MM.1S (cell line): ENCODE results near the gene ARHGAP28.

Experiments
- DNase-seq: peaks from one replicate; pipeline ENCODE4 v3.0.0-alpha.2; 2015
- H2AFZ ChIP-seq: fragments of 300-600 bp; sonication (generic); 2 replicates; pipeline ENCODE4 v1.6.0; 2016; ENCODE audit warnings: antibody characterized with exemption, low read length
- H3F3A ChIP-seq: fragments of 300-600 bp; sonication (generic); 2 replicates; pipeline ENCODE4 v1.6.1; 2016; ENCODE audit warnings: mild to moderate bottlenecking, antibody characterized with exemption, low read length, moderate library complexity, mixed read lengths; ENCODE audit not compliant: insufficient read depth
- H3K27ac ChIP-seq: fragments of 300-600 bp; sonication (generic); 2 replicates; pipeline ENCODE4 v1.5.1; 2016; ENCODE audit warnings: mild to moderate bottlenecking, low read length
- H3K27me3 ChIP-seq: fragments of 300-600 bp; sonication (generic); replicated peaks from 2 replicates; pipeline ENCODE4 v1.6.0; 2016; ENCODE audit warnings: low read length; ENCODE audit not compliant: insufficient read depth
- H3K36me3 ChIP-seq: fragments of 300-600 bp; sonication (generic); replicated peaks from 2 replicates; pipeline ENCODE4 v1.6.1; 2016; ENCODE audit warnings: mild to moderate bottlenecking, low read length, mixed read lengths; ENCODE audit not compliant: insufficient read depth
- H3K4me1 ChIP-seq: fragments of 300-600 bp; sonication (generic); 2 replicates; pipeline ENCODE4 v1.6.1; 2016; ENCODE audit warnings: low read length, mixed read lengths
- H3K4me2 ChIP-seq: fragments of 300-600 bp; sonication (generic); 2 replicates; pipeline ENCODE4 v1.6.0; 2016; ENCODE audit warnings: low read depth, low read length
- H3K4me3 ChIP-seq: fragments of 300-600 bp; sonication (generic); 2 replicates; pipeline ENCODE4 v1.5.1; 2016; ENCODE audit warnings: low read length, mixed read lengths
- H3K79me2 ChIP-seq: fragments of 300-600 bp; sonication (generic); 2 replicates; pipeline ENCODE4 v1.6.1; 2016; ENCODE audit warnings: mixed run types, low read length, mixed read lengths
- H3K9ac ChIP-seq: fragments of 300-600 bp; sonication (generic); 2 replicates; pipeline ENCODE4 v1.6.1; 2016; ENCODE audit warnings: low read length, mixed read lengths
- H3K9me2 ChIP-seq: fragments of 300-600 bp; sonication (generic); replicated peaks from 2 replicates; pipeline ENCODE4 v1.6.1; 2016; ENCODE audit warnings: mild to moderate bottlenecking, low read length, mixed read lengths; ENCODE audit not compliant: insufficient read depth
- H3K9me3 ChIP-seq: fragments of 300-600 bp; sonication (generic); replicated peaks from 2 replicates; pipeline ENCODE4 v1.6.1; 2016; ENCODE audit warnings: mild to moderate bottlenecking, low read length, mixed read lengths; ENCODE audit not compliant: insufficient read depth
- H4K20me1 ChIP-seq: fragments of 300-600 bp; sonication (generic); 2 replicates; pipeline ENCODE4 v1.6.1; 2016; ENCODE audit warnings: mild to moderate bottlenecking, low read length, moderate library complexity, mixed read lengths; ENCODE audit not compliant: insufficient read depth
- EZH2 ChIP-seq: fragments of 300-600 bp; sonication (generic); optimal IDR thresholded peaks from 2 replicates; pipeline ENCODE3; 2017; ENCODE audit warnings: low read depth, mild to moderate bottlenecking, antibody characterized with exemption, low read length, mixed read lengths
- EZH2phosphoT487 ChIP-seq: fragments of 300-600 bp; sonication (generic); IDR thresholded peaks from 2 replicates; pipeline ENCODE4 v1.6.1; 2018; ENCODE audit warnings: antibody characterized with exemption, low read length
- TF ChIP-seq, protein P1 (sequence below): fragments of 300-600 bp; sonication (generic); IDR thresholded peaks from 2 replicates; pipeline ENCODE4 v1.5.1; 2016; ENCODE audit warnings: antibody characterized with exemption, low read length, mixed read lengths

Gene ARHGAP28

GRCh38 chr18:6718267-6718666, 11.2 kb upstream of the ARHGAP28 start:
- H3K4me1 ChIP-seq, result peaks cover 16% of the 10 kb centered on the region; the same call in 1 of the 2 replicates

DNA sequence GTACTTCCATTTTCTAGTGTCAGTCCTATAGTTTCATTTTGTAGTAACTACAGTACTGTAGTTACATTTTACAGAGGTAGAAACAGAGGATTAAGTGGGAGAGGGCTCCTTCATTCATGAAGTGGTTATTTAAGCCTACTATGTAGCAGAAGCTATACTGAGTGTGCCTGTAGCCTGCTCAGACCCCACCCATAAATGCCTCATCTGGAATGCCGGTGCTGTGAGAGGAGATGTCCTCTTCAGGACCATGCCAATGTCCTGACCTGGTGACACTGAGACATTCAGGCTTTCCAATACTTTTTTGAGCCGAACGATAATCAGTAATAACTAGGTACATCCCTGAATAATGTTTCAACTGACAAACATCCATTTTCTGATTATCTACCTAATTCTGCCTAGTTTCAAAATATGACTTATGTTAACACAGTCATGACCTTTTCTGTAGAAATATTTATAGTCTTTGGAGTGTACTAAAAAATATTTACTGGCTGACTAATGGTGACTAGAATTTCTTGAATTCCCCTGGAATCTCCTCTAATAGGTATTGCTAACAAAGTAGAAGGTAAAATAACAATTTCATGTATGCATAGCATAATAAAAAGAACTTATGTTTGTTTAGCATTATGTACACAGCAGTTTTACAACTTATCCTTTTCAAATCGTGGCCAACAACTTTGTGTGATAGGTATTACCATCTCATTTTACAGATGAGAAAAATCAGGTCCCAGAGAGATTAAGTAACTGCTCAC, 10.2 kb upstream of the ARHGAP28 start:
- Histone ChIP-seq H3K36me3 (no peaks in the 10 kb centered on the region), H3F3A (no peaks in the 10 kb centered on the region), H3K4me1 (peaks cover 16% of the 10 kb centered on the region; the same call in 1 of the 2 replicates), H3K27me3 (no peaks in the 10 kb centered on the region), H2AFZ (no peak overlapping the region), H3K27ac (no peak overlapping the region), H3K9me2 (no peaks in the 10 kb centered on the region), H3K9me3 (no peaks in the 10 kb centered on the region), H4K20me1 (no peaks in the 10 kb centered on the region), H3K4me3 (no peak overlapping the region), H3K9ac (no peak overlapping the region), H3K4me2 (0 out of 2 replicates have a peak overlapping the region, but pooled peaks have one; percentile 3), H3K79me2 (no peaks in the 10 kb centered on the region)
- DNase-seq, result no peak
- TF ChIP-seq, protein P1, sequence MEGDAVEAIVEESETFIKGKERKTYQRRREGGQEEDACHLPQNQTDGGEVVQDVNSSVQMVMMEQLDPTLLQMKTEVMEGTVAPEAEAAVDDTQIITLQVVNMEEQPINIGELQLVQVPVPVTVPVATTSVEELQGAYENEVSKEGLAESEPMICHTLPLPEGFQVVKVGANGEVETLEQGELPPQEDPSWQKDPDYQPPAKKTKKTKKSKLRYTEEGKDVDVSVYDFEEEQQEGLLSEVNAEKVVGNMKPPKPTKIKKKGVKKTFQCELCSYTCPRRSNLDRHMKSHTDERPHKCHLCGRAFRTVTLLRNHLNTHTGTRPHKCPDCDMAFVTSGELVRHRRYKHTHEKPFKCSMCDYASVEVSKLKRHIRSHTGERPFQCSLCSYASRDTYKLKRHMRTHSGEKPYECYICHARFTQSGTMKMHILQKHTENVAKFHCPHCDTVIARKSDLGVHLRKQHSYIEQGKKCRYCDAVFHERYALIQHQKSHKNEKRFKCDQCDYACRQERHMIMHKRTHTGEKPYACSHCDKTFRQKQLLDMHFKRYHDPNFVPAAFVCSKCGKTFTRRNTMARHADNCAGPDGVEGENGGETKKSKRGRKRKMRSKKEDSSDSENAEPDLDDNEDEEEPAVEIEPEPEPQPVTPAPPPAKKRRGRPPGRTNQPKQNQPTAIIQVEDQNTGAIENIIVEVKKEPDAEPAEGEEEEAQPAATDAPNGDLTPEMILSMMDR, result no peak

More at GRCh38 chr18:6718267-6718666, 11.2 kb upstream of the ARHGAP28 start:
- Histone ChIP-seq H3K27me3 (no peaks in the 10 kb centered on the region), H4K20me1 (no peaks in the 10 kb centered on the region), H3K9ac (no peak overlapping the region), H3K9me3 (no peaks in the 10 kb centered on the region), H3K79me2 (no peaks in the 10 kb centered on the region), H3K4me3 (no peak overlapping the region), H3K4me2 (no peak overlapping the region), H3K36me3 (no peaks in the 10 kb centered on the region), H3K27ac (no peak overlapping the region), H3F3A (no peaks in the 10 kb centered on the region), H2AFZ (no peak overlapping the region), H3K9me2 (no peaks in the 10 kb centered on the region)
- no peak for DNase-seq
- TF ChIP-seq EZH2phosphoT487, result no peak
- no peak for TF ChIP-seq EZH2

GRCh38 chr18:6719910-6720683, 9.4 kb upstream of the ARHGAP28 start:
- no peaks in the 10 kb centered on the region for H3K36me3 ChIP-seq
- no peaks in the 10 kb centered on the region for H3K79me2 ChIP-seq
- H4K20me1 ChIP-seq, result no peaks in the 10 kb centered on the region
- TF ChIP-seq EZH2phosphoT487 (no peak), EZH2 (no peak)
- TF ChIP-seq, protein P1, result no peak
- H3K9ac ChIP-seq, result no peak overlapping the region
- H3K4me3 ChIP-seq, result no peak overlapping the region
- no peak overlapping the region for H3K4me2 ChIP-seq
- H2AFZ ChIP-seq, result no peak overlapping the region
- H3F3A ChIP-seq, result no peaks in the 10 kb centered on the region
- H3K27me3 ChIP-seq, result no peaks in the 10 kb centered on the region
- no peaks in the 10 kb centered on the region for H3K9me3 ChIP-seq
- peaks cover 16% of the 10 kb centered on the region; the same call in 1 of the 2 replicates for H3K4me1 ChIP-seq
- no peak overlapping the region for H3K27ac ChIP-seq
- no peaks in the 10 kb centered on the region for H3K9me2 ChIP-seq
- DNase-seq, result no peak
